Stimulated activated CD8-positive, alpha-beta memory T cell treated with anti-CD3 and anti-CD28 coated beads, Interleukin-4, amount 100 ng/mL, for 1 hour (primary cell): ENCODE data around the gene PCDH1.
"Not testable (repeated sequence)": the region's sequence is repeated elsewhere in the genome, so short reads cannot be mapped to it uniquely, and the experiment has no call there.

Experiments
- DNase-seq, 2 donors: peaks; one replicate each; pipeline ENCODE4 v3.0.0-alpha.2; 2020; ENCODE audit warnings: low read depth in 2 of 2, low spot score in 1 of 2

The PCDH1 gene

DNA sequence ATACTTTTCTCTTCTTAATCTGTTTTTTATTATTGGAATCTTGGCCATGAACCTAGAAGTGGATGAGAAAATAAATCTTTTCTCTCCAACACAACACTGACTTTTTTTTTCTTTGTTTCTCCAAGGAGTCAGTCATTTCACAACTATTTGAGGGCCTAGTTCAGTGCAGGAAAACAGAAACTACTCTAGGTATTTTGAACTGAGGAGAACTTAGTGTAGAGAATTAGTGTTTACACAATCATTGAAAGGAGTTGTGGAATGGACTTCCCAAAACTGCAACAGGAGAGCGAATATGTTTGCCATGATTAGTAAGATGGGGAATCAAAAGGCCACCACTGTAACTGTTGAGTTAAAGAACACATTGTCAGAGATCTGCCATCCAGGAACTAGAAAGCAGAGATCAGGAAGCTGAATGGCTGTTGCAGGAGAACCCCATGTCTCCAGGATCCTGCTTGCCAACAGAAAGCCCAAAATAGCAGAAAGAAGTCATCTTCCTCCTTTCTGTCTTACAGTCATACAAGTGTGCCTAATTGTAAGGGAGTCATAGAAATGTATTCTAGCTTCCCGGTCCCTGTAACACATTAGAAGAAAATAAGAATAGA, 20.3 kb upstream of the PCDH1 start:
- DNase-seq, result no peak

DNA sequence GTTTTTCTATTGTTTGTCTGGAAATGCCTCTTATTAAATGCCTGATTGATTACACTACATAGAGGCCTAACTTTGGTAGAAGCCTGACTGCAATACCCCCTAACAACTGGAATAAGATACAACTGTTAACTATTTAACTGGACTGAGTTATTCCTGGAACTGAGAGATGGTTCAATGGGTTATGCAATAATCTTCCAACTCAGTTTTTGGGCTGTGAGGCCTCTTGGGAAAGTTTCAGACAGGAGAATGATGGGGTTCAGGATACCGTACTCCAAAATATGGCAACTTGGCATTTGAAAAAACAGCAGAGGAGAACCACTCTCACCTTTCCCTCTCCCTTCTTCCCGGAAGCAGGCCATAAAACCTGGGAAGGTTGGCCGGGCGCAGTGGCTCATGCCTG, 19.2 kb upstream of the PCDH1 start:
- no peak for DNase-seq

DNA sequence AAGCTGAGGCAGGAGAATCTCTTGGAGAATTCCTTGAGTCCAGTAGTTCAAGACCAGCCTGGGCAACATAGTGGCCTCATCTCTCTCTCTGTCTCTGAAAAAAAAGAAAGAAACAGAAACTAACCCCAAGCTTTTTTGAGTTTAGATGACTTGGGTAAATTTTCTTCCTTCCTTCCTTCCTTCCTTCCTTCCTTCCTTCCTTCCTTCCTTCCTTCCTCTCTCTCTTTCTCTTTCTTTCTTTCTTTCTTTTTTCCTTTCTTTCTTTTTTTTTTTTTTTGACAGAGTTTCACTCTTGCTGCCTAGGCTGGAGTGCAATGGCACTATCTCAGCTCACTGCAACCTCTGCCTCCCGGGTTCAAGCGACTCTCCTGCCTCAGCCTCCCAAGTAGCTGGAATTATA, 12.2 kb upstream of the PCDH1 start:
- DNase-seq, result not testable (repeated sequence)

DNA sequence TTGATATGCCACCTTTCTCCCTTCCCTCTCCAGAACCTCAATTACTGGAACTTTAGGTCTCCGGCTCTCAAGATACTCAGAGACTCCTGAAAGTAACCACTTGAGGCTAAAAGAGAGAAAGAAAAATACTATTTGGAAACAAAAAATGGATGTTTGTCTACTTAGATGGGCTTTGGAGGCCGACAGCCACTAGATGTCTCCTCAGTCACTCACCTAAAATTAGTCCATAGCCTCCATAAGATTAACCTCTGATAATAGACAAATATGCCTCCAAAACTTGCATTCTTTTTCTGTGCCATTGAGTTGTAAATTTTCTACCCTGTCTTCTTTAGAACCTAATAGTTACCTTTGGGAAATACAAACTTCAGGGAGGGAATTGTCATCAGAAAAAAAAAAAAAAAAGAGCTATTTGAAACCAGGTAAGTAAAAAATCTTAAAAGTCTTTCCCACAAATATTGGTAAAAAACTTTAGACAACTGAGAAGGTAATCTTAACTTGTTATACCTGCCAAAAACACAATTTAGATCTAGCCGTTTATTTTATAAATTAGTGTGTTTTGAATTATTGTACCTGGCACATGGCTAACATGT, 11.2 kb upstream of the PCDH1 start:
- DNase-seq, result no peak

DNA sequence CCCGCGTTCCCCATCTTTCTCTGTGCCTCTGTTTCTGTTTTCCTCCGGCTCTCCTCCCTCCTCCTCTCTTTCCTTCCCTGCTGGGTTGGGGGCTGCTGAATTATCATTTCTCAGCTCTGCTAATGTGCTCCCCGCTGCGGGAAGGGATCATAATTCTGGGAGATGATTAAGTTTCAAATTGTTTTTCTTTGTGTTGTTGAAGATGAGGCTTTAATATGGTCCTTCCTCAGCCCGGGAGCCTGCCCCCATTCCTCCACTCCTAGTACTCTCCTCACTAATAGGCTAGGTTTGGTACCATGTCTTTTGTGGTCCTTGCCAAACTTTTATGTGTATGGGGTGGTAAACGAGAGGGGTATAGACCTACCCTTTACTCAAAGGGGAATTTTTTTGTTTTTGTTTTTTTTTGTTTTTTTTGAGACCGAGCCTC, 5.7 kb upstream of the PCDH1 start:
- no peak for DNase-seq

DNA sequence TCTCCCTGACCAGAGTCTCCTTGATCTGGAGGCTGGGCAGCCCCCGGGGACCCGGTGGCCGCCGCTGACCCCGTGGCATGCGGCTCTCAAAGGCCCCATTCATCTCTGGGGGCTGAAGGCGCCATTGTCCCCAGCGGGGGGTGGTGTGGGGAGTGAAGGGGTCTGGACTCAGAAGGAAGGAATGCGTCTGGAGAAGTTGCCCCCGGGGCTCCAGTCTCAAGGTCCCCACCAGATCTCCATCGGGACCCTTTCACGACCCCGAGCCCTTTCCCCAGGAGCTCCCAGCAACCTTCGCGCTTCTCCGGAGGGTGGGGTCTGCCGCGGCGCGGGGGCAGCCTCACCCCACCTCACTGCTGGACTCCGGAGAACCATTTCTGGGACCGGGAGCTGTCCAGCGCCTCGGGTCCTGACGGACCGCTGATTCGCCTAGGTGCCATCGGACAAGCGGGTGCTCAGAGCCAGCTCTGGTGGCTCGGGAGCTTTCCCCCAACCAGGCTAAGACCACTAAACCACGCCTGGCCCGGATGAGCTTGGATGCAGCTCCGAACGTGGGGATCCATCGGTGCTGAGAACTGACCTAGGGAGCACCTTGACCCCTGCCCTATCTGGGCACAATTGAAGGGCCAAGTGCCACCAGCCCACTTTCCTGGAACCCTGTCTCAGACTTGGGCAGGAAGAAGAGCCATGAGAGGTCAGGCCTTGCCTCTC, 5.1 kb upstream of the PCDH1 start:
- no peak for DNase-seq

DNA sequence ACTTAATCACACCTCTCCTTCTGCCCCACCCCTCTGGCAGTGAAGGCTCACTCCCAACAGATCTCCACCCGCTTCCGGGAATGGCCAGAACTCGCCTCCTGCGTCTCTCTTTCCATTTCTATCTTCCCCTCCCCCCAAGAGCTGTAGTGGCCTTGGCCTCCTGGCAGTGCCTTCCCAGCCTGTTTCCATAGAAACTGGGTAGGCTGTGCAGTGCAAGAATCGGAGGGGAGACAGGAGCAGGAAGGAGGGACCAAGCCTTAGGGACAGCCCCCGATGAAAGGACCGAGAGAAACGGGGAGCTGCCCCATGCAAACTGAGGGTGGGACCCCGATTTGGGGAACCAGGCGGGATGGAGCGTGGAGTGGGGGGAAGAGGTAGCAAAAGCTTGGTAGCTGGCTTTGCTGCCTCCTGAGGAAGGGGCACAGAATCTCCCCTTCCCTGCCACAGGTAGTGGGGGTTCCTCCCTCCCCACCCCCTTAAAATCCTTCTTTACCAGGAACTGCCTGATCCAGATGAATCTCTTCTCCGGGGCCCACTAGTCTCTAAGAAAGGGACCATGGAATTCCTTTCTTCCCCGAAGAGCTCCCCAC, 4.5 kb upstream of the PCDH1 start:
- no peak for DNase-seq

DNA sequence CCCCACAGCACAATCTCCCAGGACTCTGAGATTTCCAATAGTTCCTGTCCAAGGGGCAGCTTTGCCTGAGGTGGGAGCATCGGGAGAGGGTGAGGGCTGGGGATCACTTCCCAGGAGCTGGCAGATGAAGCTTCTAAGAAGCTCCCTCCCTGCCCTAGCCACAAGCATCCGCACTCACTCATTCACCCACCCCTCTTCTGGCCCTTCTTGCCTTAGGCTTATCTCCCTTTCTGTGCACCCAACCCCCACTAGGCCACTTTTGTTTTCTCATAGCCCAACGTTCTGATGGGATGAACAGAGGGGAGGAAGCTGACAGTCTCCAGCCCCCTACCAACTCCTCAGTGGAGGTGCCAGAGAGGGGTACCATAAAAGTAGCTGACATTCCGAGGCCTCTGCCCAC, 3.7 kb upstream of the PCDH1 start:
- no peak for DNase-seq

DNA sequence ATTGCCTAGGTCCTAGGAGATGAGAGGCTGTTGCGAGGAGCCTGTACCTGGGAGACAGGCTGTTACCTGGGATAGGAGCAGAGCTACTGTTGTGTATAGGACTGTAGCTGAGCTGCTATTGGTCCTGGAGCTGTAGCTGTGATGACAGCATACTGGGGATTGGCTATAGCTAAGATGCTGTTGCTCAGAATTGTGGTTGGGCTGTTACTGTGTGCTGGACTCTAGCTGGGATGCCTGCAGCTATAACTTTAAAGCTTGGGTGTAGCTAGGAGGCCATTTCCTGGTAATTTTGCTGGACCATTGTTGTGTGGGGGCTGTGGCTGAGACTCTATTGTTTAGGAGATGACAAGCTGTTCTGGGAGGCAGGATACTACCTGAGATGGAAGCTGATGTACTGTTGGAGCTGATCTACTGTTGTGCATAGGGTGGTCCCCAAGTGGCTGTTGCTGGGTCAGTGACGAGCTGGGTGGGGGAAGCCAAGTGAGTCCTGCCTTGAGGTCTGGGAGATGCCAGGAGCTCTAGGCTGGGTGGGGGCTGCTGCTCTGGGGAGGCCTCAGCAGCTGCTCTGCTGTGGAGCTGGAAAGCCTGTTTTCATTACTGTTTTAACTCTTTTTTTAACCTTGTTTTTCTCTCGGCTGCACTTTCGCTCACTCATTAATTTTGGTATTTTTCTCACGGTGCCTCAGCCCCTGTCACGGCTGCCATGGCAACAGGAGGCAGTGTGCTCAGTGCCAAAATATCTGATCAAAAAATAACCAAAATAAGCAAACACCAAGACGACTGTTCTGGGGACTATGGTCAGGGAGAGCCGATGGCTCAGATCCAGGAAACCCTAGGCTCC, 3.0 kb upstream of the PCDH1 start:
- no peak for DNase-seq

DNA sequence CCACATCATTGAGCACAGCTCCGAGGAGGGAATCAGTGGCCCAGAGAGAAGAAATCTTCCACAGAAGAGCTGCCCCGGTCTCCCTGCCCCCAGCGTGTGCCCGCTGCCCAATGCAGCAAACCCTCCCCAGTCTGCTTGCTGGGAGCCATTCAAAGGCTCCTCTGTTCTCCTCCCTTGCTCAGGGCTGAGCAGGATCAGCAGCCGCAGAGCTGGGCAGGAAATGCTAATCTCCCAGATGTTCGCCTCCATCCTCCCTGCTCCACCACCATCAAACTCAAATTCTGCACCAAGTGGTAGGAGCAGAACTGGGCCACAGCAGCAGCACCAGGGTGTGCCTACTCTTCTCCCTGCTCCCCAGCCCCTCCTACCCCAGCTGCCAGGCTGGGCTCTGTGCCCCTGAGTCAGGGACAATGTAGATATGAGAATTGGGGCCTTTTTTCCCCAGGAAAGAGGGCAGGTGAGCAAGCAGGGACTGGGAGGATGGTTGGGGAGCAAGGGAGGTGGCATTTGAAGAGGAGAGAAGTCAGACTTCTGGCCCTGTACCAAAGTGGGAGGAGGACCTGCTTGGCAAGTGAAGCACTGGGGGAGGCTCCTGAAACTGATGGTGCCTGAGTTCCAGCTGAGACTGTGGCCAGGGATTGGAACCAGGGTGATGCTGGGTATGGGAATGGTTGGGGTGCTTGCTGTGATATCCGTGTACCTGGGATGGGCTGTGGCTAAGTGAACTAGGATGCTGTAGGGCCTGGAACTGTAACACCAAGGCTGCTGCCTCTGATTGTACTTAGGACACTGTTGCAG, 1.9 kb upstream of the PCDH1 start:
- no peak for DNase-seq

DNA sequence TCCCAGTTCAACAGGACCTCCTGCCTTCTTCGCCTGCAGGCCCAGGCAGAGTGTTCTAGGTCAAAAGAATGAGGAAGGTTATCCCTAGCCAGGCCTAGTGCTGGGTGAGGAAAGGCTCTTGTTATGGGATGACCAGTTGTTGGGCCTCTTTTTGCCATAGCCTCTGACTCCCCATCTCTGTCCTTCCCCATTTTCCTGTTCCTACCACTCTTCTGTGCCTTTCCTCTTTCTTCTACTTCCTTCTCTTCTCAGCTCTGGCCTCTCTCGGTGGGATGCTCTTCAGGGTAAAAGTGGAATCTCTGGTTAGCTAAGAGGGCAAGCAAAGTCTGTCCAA, 1.2 kb upstream of the PCDH1 start:
- no peak for DNase-seq

DNA sequence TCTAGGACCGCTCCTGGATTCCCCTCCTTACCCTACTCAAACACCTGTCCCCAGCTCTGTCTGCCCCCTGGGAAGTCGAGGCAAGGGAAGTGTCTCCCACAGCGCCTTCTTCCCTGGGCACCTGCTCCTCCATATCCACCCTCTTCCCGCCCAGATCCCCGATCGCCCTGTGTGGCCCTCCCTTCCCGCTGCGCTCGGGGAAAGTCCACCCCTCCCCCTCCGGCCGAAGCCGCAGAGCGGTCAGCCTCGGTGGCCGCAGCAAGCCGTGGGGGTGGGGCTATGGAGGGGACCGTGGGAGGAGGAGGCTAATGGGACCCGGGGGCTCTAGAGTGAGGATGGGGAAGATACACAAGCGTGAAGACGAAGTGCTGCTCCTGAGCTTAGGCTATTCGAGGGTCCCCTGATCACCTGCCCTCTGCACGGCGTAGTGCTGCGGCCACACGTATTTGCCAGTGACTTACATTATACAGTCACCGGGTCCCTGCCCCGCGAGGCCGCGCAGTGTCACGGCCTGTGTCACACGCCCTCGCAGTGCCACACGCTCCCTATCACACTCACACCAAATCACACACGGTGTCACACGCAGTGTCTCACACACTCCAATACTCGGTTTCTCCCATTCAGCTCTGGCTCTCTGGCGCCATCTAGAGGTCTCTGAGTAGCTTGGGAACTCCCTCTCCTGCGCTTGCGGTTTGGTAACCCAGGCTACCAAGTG, 658 bp upstream of the PCDH1 start:
- peak; percentile 83 to 86 for DNase-seq

DNA sequence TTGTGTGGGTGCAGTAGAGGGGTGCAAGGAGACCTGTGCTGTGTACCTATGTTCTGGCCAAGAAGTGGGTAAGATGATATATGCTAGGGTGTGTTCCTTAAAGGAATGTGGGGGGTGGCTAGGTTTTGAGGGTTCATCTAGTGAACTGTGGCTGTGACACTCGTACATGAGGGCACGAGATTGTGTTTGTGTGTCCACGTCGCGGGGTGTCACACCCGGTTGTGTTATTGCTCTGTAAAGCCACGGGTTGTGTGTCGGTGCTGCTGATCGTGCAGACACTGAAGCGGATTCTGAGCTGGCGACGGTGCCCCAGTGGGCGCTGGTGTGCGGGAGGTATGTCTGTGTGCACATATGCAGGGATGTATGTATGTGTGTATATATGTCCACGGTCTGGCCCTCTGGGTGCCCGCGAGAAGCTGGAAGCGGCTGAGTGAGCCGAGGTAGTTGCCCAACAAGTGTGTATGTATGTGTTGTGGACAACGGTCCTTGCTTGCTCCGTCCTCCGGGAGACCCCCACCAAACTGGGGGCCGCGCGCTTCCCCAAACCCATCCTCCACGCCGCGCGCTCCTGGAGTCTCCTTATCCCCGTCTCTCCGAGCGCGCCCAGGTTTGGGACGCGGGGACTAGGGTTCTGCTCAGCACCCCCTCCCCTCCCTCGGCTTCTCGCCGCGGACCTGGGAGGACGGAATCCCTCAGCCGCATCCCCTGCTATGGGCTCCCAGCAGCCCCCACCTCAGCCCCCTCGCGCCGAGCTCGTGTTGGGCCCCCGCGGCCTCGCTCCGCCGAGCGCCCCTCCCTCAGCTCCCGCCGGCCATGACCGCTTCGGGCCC, 639 bp downstream of the PCDH1 start:
- DNase-seq, result no peak

DNA sequence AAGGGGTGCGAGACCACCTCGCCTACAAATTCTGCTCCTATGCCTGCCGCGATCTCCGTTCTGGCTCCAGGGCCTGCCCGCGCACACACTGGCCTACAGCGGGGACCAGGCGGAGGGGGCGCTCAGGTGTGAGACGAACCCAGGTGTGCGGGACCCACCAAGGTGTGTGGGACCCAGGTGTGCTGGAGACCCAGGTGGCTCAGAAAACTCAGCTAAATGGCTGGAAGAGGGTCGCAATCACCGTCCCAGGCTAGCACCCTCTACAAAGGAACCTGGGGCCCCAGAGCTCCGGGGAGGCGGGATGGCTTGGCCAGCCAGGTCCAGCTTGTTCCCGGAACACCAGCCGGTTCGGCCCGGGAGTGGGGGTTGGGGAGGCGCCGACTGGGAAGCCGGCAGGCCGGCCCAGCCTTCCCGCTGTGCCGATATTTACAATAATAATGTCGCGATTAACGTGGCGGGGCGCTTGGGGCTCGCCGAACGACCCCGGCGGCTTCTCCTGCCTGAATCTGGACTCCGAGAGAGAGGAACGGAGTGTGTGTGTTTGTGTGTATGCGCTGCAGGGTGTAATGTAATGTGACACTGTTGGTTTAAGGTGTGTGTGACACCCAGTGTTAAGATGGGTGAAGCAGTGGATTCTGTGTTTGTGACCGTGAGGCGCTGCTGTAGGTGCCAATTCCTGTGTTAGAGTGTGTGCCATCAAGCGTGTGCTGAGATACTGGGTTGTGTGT, 1.4 kb downstream of the PCDH1 start:
- DNase-seq, result no peak

DNA sequence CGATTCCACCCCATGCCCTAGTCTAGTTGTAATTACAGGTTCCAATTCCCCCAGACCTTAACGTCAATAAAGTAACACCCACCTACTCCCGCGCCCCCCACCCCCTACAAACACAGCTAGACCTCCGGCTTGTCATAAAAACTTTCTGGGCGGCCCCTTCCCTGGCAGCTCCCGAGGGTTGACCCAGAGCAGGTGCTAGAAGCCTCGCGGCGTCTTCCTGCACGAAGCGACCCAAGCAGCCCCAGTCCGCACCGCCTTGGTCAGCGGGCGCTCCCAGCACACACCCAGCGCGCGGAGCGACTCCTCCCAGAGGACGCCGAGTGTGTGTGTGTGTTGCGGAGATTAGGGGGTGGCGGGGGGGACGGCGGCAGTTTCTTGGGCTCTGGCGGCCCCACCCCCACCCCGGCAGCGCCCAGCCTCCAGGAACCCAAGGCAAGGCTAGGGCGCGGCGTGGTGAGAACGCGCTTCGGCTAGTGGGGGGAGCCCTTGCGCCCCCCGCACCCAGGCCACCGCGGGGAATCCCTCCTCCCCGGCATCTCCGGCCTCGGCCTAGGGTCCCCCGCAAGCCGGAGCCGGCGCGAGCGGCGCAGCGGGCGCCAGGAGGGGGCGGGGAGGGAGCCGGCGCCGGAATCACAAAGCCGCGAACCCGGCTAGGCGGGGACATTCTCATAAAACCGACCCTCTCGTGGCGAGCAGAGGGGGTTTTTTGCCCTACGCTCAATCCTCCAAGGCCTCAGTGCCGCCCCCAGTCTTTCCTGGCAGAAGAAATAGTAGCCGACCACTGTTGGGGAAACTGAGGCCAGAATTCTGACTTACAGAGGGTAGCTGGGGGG, 2.2 kb downstream of the PCDH1 start:
- no peak for DNase-seq

DNA sequence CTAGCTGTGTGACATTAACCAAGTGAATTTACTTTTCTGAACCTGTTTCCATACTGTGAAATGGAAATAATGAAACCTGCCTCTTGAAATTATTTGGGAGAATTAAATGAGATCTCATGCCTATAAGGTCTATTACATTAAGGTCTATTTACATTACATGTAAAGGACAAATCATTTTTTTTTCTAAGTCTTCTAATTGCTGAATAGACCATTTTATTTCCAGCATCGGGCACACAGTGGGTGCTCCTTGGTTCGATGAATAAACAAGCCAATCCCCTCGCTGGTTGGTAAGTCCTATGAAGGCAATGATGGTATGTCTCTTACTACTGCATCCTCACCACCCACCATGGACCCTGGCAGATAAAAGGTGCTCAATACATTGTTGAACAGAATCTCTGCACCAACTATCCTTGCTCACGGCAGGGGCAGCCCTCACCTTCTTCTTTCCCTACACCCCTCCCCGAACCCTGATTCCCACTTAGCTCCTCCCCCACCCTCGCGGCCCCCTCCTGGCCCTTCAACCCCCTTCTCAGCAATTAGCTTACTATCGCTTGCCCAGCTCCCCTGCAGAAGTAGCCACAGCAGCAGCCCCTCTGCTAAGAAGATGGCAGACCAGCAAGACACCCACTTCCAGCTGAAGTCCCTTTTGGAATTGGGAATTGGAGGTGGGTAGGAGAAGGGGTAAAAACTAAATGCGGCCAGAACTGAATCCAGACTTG, 3.0 kb downstream of the PCDH1 start:
- no peak for DNase-seq
